Measurements from ENCODE around the gene CD34.
"Not testable (repeated sequence)": the region's sequence is repeated elsewhere in the genome, so short reads cannot be mapped to it uniquely, and the experiment has no call there.

Gene CD34

GRCh38 chr1:207910591-207911354 is at the start of gene CD34:
Gene CD34 (minus strand): TSS chr1:207911125. CDS start chr1:207911080, 45 bp downstream.
- no peak for DNase-seq

- no peak for DNase-seq
Observed at GRCh38 chr1:207960346-207960745, 49.4 kb upstream of the CD34 start.

GRCh38 chr1:207959910-207960309 is 49.0 kb upstream of the CD34 start:
- DNase-seq: no peak

- no peak for DNase-seq
Observed at GRCh38 chr1:207959141-207959825, 48.4 kb upstream of the CD34 start.

GRCh38 chr1:207958376-207959139 is 47.6 kb upstream of the CD34 start:
- no peak for DNase-seq

- DNase-seq: no peak
Observed at GRCh38 chr1:207956986-207957385, 46.1 kb upstream of the CD34 start.

- DNase-seq: no peak
Observed at GRCh38 chr1:207954104-207954503, 43.2 kb upstream of the CD34 start.

- no peak for DNase-seq
Observed at GRCh38 chr1:207952617-207953542, 42.0 kb upstream of the CD34 start.

- no peak for DNase-seq
Observed at GRCh38 chr1:207951652-207952051, 40.7 kb upstream of the CD34 start.

- DNase-seq: no peak
Observed at GRCh38 chr1:207950750-207951149, 39.8 kb upstream of the CD34 start.

- no peak for DNase-seq
Observed at GRCh38 chr1:207949571-207950195, 38.8 kb upstream of the CD34 start.

- DNase-seq: no peak
Observed at GRCh38 chr1:207948536-207949250, 37.8 kb upstream of the CD34 start.

- no peak for DNase-seq
Observed at GRCh38 chr1:207946756-207947155, 35.8 kb upstream of the CD34 start.

- no peak for DNase-seq
Observed at GRCh38 chr1:207944571-207944970, 33.6 kb upstream of the CD34 start.

- not testable (repeated sequence) for DNase-seq
Observed at GRCh38 chr1:207942337-207942741, 31.4 kb upstream of the CD34 start.

- peak; percentile 27 for DNase-seq
Observed at GRCh38 chr1:207941665-207942064, 30.7 kb upstream of the CD34 start.

GRCh38 chr1:207938016-207938415 is 27.1 kb upstream of the CD34 start:
- DNase-seq: peak; percentile 48

GRCh38 chr1:207937204-207937603 is 26.3 kb upstream of the CD34 start:
- no peak for DNase-seq

GRCh38 chr1:207935166-207935583 is 24.2 kb upstream of the CD34 start:
- DNase-seq: no peak

- no peak for DNase-seq
Observed at GRCh38 chr1:207933205-207933800, 22.4 kb upstream of the CD34 start.

GRCh38 chr1:207926984-207927383 is 16.1 kb upstream of the CD34 start:
- no peak for DNase-seq

All from NCI-H2029 (cell line).